NCI-H2171 (cell line): ENCODE results near the gene IGF2BP2.
"Not testable (repeated sequence)": the region's sequence is repeated elsewhere in the genome, so short reads cannot be mapped to it uniquely, and the experiment has no call there.

Experiments
- DNase-seq: peaks from one replicate; lab custom pipeline; 2025; lab: John Stamatoyannopoulos, UW

Gene IGF2BP2

DNA sequence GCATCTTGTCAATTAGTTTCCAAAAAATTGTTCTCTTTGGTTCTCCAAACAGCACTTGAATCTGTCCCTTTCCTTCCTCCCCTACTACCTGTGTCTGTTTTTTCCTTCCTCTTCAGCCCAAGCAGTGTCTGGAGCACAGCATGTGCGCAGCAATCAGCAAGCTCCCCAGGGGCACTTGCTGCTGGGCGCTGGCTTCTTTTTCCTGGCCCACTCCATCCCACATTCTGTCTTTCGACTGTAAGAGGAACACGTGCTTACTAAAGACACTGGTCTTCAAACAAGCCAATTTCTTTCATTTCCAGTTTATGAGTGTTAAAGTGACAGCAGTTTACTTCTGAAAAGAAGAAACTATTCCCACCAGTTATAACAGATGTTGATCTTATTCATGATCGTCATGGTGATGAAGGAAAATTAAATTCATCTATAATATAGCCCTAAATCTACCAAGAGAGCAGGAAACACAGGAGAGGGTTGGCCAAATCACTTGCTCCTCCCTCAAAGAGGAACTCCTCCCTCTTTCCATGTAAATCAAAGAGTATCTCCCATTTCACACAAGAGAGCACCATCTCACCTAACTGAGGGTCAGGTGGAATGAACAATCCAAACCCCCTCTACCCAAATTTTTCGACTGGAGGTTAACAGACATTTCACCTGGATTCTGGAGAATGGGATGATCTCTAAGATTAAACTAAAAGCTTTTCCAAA, 115.4 kb downstream of the IGF2BP2 start:
- no peak for DNase-seq

DNA sequence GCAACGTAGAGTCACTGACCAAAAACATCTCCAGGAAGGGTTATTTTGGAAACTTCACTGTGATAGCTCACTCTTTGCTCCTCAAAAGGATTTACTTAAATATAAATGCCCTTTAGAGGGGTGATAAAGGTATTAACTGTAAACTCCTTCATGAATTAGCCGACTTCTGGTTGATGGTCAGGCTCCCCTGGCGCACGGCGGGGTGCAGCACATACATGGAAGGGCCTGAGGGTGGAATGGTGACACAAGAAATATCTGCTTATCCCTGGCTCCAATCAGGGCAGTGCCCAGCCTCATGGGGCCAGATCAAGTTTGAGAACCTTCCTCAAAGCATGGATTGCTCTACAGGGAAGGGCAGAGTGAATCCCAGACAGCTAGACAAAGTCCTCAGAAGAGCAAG, 116.5 kb downstream of the IGF2BP2 start:
- no peak for DNase-seq

DNA sequence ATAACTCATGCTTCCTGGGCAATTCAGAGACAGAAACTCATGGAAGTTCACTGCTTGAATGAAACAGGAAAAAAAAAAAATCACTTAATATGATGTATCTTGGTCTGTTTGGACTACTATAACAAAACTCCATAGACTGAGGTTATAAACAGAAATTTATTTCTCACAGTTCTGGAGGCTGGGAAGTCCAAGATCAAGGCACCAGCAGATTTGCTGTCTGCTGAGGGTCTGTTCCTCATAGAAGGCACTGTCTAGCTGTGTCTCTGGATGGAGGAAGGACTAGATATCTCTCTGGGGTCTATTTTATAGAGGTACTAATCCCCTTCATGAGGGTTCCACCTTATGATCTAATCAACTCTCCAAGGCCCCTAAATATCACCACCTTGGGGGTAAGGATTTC, 119.3 kb downstream of the IGF2BP2 start:
- DNase-seq, result no peak

DNA sequence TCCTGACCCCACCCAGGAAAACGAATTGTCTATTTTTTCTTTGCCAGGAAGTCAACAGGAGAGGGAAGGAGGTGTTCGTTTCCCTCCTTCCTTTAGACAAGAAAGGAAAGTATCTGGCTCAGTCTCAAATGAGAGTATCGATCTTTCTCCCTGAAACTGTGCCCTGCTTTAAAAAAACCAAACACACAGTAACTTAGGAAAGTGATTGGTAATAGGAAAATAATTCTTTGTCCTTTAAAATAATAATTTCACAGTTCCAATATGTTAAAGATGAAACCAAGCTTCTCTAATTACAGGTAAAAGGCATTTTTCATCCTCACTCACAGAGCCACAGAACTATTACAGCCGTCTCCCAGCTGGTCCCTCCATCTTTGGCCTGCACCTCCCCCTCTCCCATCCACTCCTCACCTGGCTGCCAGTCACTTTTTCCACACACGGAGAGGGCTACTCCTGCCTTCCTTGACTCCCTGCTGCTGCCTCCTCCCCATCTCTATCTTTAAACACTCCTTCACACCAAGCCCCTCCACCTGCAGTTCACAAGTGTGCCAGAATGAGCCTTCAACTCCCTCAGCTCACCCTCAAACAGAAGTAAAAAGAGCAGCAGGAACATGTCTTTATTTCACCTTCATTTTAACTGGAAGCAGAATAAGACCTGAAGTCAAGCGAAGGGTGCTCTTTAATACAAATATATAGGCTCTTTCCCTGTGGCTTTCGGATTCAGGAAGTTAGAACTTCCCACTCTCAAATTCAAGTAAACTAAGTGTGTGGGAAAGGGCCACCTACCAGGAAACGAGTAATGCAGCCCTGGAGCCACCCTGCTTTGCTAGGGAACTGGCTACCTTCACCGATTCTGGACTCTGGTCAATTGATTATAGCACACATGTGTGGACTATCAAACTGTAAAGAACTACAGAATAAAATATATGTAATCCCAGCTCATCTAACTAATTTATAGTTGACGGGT, 122.3 kb downstream of the IGF2BP2 start:
- no peak for DNase-seq

DNA sequence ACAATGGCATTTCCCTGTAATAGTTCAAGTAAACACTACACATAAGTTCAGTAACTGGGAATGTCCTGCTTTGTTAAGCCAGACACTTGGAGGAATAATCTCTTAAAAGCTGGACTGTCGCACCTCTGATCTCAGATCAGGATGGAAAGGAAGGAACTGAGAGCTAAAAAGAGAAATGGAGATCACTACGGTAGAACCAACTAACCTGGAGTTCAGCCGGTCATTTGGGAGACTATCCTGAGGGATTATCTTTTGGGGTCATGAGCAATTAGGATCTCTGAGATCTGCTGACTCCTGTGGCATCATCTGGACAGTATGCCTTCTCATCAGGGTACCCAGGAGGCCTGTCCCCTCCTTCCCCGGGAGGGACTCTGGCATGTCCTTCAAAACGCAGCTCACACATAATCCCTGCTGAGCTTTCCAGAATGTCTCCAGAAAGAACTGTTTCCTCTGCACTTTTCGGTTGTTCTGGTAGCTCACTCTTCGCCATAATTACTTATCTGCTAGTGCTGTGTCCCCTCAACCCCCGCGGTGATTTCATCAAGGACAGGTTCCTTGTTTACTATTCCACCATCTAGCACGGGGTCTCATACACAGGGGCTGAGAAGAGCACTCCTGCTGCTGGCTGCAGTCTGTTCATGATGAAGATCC, 123.1 kb downstream of the IGF2BP2 start:
- no peak for DNase-seq

DNA sequence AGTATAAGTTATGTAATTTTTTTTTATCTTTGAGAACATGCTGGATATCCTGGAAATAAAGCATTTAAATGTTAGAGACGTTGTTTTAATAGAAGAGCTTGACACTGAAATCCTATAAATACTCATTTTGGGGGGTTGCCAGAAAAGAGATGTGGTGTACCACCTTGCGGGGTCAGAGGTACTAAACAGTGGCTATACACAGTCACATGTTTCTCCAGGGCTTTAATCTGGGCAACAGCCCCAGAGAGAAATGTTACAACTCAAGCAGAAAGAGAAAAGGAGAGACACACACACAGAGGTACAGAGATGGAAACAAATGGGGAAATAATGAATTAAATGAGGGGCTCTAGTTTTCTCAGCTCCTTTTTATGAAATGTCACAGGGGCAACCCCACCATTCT, 124.9 kb downstream of the IGF2BP2 start:
- no peak for DNase-seq

DNA sequence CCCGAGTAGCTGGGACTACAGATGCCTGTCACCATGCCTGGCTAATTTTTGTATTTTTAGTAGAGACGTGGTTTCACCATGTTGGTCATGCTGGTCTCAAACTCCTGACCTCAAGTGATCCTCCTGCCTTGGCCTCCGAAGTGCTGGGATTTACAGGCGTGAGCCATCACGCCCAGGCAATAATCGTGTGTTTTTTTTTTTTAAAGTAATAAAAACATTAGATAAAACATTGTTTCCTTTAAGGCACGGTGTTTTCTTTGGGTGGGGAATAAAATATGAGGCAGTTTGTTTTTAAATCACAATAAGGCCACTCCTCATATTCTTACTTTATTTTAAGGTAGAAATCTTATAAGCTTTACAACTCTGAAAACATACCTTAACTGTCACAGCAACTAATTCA, 127.6 kb downstream of the IGF2BP2 start:
- not testable (repeated sequence) for DNase-seq

DNA sequence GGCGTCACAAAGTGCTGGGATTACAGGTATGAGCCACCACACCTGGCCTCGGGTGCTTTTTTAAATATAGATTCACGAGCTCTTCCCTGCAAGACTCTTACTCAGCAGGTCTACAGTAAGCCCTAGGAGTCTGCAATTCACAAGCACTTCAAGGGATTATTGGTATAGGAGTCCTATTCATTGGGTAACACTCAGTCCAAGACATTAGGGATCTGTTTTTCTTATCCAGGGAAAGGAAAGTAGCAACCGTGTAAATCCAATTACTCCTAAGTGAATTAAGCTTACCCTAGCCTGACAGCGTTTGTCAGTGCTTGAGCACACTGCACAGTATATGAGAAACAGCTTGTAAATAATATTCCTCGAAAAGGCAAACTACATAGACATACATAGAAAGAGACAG, 128.8 kb downstream of the IGF2BP2 start:
- DNase-seq, result no peak

DNA sequence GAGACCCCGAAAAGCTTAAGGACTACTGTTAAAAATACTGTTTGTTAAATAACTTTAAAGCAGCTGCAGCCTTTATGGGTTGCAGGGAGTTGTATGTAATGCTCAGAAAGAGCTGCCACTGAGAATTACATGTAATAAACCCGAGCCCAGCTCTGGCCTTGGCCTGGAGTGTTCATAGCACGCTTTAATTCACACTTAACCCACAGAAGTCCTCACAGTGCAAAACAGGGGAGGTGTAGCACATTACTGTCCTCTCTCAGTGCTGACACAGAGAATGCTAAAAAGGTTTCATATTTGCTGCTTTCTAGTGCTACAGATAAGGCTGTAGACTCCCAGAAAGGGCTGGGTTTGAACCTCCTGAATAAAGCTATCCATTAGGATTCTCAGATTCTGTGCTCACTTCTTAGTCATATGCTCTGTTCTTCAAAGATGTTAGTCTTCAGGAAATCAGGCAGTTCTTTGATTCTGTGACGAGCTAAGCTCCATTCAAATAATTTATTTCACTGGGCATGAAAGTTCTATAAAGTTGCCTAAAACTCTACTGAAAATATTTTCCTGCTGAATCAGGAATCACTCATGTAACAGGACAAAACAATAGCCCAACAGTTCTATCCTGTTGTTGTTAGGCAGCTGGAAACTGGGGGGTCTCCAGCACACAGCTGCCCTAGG, 130.7 kb downstream of the IGF2BP2 start:
- no peak for DNase-seq

DNA sequence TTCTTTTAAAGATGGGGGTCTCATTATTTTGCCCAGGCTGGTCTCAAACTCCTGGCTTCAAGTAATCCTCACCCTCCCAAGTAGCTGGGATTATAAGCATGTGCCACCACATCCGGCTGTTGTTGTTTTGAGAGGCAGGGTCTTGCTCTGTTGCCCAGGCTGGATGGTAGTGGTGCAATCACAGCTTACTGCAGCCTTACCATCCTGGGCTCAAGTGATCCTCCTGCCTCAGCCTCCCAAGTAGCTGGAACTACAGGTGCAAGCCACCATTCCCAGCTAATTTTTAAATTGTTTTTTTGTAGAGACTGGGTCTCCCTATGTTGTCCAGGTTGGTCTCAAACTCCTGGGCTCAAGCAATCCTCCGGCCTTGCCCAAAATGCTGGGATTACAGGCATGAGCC, 133.2 kb downstream of the IGF2BP2 start:
- DNase-seq, result no peak

DNA sequence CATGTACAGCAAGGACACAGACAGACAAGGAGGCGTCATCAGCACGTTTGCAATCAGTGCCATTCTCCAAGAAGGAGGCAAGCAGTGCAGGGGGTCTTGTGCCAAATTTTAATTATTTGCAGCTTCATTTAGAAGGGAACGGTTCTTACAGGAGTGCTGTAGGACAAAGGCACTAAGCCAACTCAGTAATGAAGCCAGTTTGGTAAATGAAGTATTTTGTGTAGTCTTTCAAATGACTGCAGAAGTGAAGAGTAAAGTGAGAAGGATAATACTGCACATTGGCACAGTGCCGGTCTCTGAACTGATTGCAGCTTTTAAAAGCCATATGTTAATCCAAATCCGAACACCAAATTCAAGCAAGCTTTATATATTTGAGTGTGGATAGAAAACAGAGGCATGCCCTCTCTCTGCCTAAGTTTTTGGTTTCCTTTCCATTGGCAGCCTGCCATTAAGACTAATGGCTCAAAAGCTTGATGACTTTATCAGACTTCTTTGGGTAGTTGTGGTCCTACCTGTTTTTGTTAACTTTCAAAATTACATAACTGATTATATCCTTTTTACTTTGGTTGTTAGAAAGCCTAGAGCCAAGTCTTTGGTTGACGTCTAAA, 137.5 kb downstream of the IGF2BP2 start:
- no peak for DNase-seq

DNA sequence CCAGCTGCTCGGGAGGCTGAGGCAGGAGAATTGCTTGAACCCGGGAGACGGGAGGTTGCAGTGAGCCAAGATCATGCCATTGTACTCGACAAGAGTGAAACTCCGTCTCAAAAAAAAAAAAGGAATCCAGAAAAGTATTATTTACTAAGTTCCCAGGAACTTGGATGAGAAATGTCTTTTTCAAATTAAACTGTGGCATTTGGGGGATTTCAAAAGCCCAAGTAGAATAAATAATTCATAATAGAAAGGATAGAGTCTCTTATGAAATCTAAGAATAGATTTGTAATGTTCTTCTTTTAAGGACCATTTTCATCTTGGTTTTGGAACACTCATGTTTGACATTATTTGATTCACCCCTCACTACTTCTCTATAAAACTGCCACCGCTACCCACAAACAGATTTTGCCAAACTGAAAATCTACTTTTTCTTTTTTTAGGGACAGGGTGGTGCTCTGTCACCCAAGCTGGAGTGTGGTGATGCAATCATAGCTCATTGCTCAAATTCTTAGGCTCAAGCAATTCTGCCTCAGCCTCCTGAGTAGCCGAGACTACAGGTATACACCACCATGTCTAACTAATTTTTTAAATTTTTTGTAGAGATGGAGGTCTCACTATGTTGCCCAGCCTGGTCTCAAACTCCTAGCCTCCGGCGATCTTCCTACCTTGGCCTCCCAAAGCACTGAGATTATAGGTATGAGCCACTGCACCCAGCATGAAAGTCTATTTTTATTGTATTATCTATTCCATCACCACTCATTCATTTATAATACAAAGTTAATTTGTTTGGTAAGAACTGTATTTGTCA, 139.4 kb downstream of the IGF2BP2 start:
- no peak for DNase-seq

DNA sequence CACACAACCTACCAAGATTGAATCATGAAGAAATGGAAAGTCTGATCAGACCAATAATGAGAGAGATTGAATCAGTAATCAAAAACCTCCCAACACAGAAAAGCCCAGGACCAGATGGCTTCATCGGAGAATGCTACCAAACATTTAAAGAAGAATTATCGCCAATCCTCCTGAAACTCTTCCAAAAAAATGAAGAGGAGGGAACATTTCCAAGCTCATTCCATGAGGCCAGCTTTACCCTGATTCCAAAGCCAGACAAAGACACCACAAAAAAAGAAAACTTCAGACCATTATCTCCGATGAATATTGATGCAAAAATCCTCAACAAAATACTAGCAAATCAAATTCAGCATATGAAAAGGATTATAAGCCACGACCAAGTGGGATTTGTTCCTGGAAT, 144.6 kb downstream of the IGF2BP2 start:
- DNase-seq, result no peak

DNA sequence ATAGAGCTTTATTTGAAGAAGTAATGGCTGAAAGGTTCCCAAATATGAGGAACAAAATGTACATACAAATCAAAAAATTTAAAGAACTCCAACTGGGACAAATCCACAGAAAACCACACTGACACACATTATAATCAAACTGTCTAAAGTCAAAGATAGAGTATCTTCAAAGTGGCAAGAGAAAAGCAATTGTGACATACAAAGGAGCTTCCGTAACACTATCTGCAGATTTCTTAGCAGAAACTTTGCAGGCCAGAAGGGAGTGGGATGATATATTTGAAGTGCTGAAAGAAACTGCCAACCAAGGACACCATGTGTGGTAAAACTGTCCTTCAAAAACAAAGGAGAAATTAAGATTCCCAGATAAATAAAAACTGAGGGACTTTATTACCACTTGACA, 146.8 kb downstream of the IGF2BP2 start:
- no peak for DNase-seq

DNA sequence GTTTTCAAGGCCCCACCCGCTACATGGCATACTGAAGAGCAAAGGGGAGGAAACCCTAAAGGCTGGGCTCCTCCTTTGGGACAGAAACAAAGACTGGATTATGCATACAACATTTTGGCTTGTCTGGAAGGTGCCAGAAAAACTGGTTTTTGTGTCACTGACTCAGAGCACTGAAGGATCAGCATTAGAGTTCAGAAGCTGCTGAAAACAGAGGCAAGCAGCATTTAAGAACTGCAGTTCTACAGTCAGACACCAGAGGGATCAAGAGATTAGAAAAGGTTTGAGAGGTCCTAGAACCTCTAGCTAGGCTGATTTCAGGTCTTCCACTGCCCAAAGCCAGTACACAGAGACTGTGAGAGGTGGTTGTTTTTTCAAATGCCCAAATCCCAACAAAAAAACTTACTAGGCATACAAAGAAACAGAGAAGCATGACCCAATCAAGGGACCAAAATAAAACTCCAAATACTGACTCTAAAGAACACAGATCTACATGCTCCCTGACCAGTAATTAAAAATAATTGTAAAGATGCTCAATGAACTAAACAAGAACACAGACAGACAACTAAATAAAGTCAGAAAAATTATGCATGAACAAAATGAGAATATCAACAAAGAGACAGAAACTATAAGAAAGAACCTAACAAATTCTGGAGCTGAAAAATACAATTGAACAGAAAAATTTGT, 147.6 kb downstream of the IGF2BP2 start:
- DNase-seq, result no peak

DNA sequence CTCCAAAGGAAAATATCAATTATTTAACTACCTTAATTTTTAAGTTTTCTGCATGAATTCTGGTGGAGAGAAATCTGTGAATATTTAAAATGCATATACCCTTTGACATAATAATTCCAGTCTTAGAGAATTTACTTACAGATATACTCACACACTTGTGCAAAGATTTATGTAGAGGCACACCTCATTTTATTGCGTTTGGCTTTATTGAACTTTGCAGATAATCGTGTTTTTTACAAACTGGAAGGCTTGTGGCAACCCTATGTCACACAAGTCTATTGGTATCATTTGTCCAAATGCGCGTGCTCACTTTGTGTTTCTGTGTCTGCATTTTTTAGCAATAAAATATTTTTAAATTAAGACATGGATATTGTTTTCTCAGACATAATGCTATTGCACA, 157.3 kb downstream of the IGF2BP2 start:
- no peak for DNase-seq

DNA sequence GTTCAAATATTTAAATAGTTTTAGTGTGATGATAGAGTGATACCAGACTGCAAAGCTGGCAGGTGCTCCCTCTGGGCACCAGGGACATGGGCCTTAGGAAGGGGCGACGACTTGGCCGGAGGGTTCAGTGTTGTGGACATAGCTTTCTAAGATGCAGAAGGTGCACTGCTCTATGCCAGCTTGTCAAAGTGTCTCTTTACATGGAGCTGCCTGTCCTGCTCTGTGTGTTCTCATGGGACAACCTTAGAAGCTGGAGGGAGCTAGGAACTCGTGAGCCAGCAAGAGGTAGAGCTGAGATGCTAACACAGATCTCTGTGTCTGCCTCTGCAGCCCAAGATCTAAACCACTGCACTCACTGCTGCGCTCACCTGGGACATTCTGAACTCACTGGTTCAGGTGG, 160.9 kb downstream of the IGF2BP2 start:
- DNase-seq, result no peak

DNA sequence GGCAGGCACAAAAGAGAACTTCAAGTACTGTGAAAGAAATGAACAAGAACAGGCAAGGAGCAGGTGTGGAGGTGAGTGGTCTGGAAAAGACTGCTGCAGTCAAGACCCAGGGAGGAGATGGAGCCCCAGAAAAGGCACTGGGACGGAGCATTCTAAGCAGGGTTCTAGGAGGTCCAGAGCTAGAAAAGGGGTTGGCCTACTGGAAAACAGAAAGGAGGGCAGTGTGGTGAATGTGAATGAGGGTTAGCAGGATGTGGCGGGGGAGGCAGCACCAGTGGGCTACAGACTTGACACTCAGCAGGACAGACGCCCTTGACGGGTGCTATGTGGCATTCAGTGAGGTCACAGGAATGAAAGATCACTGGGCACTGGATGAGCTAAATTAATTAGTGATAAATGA, 163.1 kb downstream of the IGF2BP2 start:
- DNase-seq, result no peak

DNA sequence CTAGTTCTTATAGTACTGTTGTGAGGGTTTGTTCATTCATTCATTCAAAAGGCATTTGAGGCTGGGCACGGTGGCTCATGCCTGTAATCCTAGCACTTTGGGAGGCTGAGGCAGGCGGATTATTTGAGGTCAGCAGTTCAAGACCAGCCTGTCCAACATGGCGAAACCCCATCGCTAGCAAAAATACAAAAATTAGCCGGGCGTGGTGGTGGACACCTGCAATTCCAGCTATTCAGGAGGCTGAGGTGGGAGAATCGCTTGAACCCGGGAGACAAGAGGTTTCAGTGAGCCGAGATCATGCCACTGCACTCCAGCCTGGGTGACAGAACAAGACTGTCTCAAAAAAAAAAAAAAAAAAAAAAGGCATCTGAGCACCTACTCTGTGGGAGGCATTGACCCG, 163.5 kb downstream of the IGF2BP2 start:
- DNase-seq, result not testable (repeated sequence)
